Limb (tissue), 2 donors: ENCODE results near the gene SLC2A4.
A peak's percentile ranks its signal among the peaks of the same experiment; 100 is the strongest.
"Not testable (repeated sequence)": the region's sequence is repeated elsewhere in the genome, so short reads cannot be mapped to it uniquely, and the experiment has no call there.

Source experiments
- DNase-seq, 2 donors: peaks; one replicate each; pipeline ENCODE4 v3.0.0-alpha.2; 2016; ENCODE audit errors: extremely low spot score in 2 of 2

Gene SLC2A4

GRCh38 chr17:7323731-7324437 is 42.4 kb downstream of the SLC2A4 start:
- peak in 1 of 2 donors; percentile 77 for DNase-seq

- no peak for DNase-seq
Measured at GRCh38 chr17:7324438-7324779, 42.9 kb downstream of the SLC2A4 start.

- no peak for DNase-seq
Measured at GRCh38 chr17:7325031-7325528, 43.6 kb downstream of the SLC2A4 start.

- no peak for DNase-seq
Measured at GRCh38 chr17:7326186-7326585, 44.7 kb downstream of the SLC2A4 start.

- DNase-seq, result no peak
Measured at GRCh38 chr17:7327056-7327455, 45.5 kb downstream of the SLC2A4 start.

- DNase-seq, result no peak
Measured at GRCh38 chr17:7327501-7327900, 46.0 kb downstream of the SLC2A4 start.

GRCh38 chr17:7328009-7328408 is 46.5 kb downstream of the SLC2A4 start:
- DNase-seq, result no peak

- peak in 1 of 2 donors; percentile 9 for DNase-seq
Measured at GRCh38 chr17:7328840-7329373, 47.4 kb downstream of the SLC2A4 start, which contains the start of gene NEURL4. Gene NEURL4 (minus strand): TSS chr17:7329335. CDS start chr17:7329312, 23 bp downstream.

- peak; percentile 98 for DNase-seq
Measured at GRCh38 chr17:7329374-7329996, 48.0 kb downstream of the SLC2A4 start.

GRCh38 chr17:7329997-7330637 is 48.6 kb downstream of the SLC2A4 start:
- peak; percentile 84 to 89 for DNase-seq

GRCh38 chr17:7330638-7331015 is 49.1 kb downstream of the SLC2A4 start:
- no peak for DNase-seq

- DNase-seq, result no peak
Measured at GRCh38 chr17:7332111-7332510, 50.6 kb downstream of the SLC2A4 start.

- DNase-seq, result not testable (repeated sequence)
Measured at GRCh38 chr17:7332600-7333069, 51.1 kb downstream of the SLC2A4 start.

- no peak for DNase-seq
Measured at GRCh38 chr17:7334938-7335538, 53.5 kb downstream of the SLC2A4 start.

GRCh38 chr17:7335765-7336164 is 54.2 kb downstream of the SLC2A4 start:
- DNase-seq, result not testable (repeated sequence)

- DNase-seq, result no peak
Measured at GRCh38 chr17:7336240-7337175, 55.0 kb downstream of the SLC2A4 start, which contains the start of gene ACAP1. Gene ACAP1 (plus strand): TSS chr17:7336529. CDS start chr17:7336735, 206 bp downstream.

GRCh38 chr17:7337600-7337999 is 56.1 kb downstream of the SLC2A4 start:
- DNase-seq, result not testable (repeated sequence)
